Adrenal gland (tissue), 5 donors: ENCODE data around the gene NREP.
"Not testable (repeated sequence)": the region's sequence is repeated elsewhere in the genome, so short reads cannot be mapped to it uniquely, and the experiment has no call there.

Experiments
- POLR2A ChIP-seq, 2 donors: fragments of 450-650 bp; IDR thresholded peaks; one replicate each; pipeline ENCODE4 v1.6.1; 2017; ENCODE audit warnings: antibody characterized with exemption in 2 of 2, mild to moderate bottlenecking in 2 of 2, moderate library complexity in 1 of 2
- TF ChIP-seq, protein P1 (sequence below), 6 experiments: fragments of 450-650 bp in 4 of 6; fragments of 200-600 bp in 2 of 6; sonication (generic) in 1 of 6; IDR thresholded peaks; 1 replicate in 5 of 6; 2 replicates in 1 of 6; pipeline versions ENCODE4 v1.5.1 to v1.8.0; 2016 to 2021; ENCODE audit warnings: antibody characterized with exemption in 6 of 6, mild to moderate bottlenecking in 2 of 6, moderate library complexity in 1 of 6
- donor health status: DM: no; HTN: no; CAD: no.

DNA sequence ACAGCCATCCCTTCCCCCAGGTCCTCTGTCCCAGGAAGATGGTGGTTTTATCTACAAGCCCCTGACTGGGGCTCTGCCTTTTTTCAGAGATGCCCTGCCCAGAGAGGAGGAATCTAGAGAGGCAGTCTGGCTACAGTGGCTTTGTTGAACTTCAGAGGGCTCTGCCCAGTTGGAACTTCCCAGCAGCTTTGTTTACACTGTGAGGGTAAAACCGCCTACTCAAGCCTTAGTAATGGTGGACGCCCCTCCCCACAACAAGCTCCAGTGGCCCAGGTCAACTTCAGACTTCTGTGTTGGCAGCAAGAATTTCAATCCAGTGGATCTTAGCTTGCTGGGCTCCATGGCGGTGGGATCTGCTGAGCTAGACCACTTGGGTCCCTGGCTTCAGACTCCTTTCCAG lies 40.2 kb downstream of the NREP start:
- not testable (repeated sequence) for TF ChIP-seq POLR2A (IDR thresholded peaks at IDR 0.05)
- TF ChIP-seq, protein P1, sequence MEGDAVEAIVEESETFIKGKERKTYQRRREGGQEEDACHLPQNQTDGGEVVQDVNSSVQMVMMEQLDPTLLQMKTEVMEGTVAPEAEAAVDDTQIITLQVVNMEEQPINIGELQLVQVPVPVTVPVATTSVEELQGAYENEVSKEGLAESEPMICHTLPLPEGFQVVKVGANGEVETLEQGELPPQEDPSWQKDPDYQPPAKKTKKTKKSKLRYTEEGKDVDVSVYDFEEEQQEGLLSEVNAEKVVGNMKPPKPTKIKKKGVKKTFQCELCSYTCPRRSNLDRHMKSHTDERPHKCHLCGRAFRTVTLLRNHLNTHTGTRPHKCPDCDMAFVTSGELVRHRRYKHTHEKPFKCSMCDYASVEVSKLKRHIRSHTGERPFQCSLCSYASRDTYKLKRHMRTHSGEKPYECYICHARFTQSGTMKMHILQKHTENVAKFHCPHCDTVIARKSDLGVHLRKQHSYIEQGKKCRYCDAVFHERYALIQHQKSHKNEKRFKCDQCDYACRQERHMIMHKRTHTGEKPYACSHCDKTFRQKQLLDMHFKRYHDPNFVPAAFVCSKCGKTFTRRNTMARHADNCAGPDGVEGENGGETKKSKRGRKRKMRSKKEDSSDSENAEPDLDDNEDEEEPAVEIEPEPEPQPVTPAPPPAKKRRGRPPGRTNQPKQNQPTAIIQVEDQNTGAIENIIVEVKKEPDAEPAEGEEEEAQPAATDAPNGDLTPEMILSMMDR (IDR thresholded peaks at IDR 0.05) = not testable (repeated sequence)
